Prostate gland (tissue), 2 donors: ENCODE measurements around the gene NEDD1.

Experiments
- CTCF ChIP-seq, 4 experiments: fragments of 200-600 bp in 2 of 4; fragments of 450-650 bp in 2 of 4; sonication (generic) in 2 of 4; IDR thresholded peaks; 1 replicate in 3 of 4; 2 replicates in 1 of 4; pipeline ENCODE4 v1.5.1; 2016 to 2019; ENCODE audit warnings: antibody characterized with exemption in 4 of 4, mild to moderate bottlenecking in 2 of 4, moderate library complexity in 2 of 4
- POLR2A ChIP-seq: fragments of 450-650 bp; IDR thresholded peaks from one replicate; pipeline ENCODE4 v1.6.1; 2016; ENCODE audit warnings: antibody characterized with exemption, mild to moderate bottlenecking

- no peak for TF ChIP-seq POLR2A
- TF ChIP-seq CTCF (IDR thresholded peaks at IDR 0.05) = no peak
Measured at GRCh38 chr12:96906498-96906848, 584 bp upstream of the NEDD1 start.
